ENCODE measurements around the gene BSX. TPM values are rescaled to one million over a fixed set of nuclear protein-coding genes. Genes with fewer than 3 reads are reported as not detected.

BSX gene
- total RNA-seq: not detected in 2 replicates
- not detected in 2 replicates for polyA plus RNA-seq

GRCh38 chr11:122981388-122982264, at the start of gene BSX:
TSS of gene BSX (minus strand) at chr11:122981834. CDS start at chr11:122981671, 163 bp downstream.
- no peak within 1 kb of the TSS for H3K4me3 ChIP-seq
- no peaks in the 10 kb centered on the region for H3K9me3 ChIP-seq (ENCODE audit: low read depth)
- H3K27me3 ChIP-seq: peaks cover 99% of the 10 kb centered on the region
- H3K27ac ChIP-seq: no peak within 1 kb of the TSS
- no peaks in the 10 kb centered on the region for H3K36me3 ChIP-seq
- TF ChIP-seq CTCF (IDR thresholded peaks at IDR 0.05; ENCODE audit: low read depth, low read length): no peak
- peak; percentile 74 to 92 for DNase-seq (ENCODE audit: low read depth in 1 of 2, low spot score in 1 of 2)
- peaks cover 13% of the 10 kb centered on the region for H3K4me1 ChIP-seq (ENCODE audit: low read depth)

GRCh38 chr11:123030517-123030916, 48.9 kb upstream of the BSX start:
- no peak overlapping the region for H3K4me3 ChIP-seq
- TF ChIP-seq CTCF (IDR thresholded peaks at IDR 0.05; ENCODE audit: low read depth, low read length): no peak
- H3K27ac ChIP-seq: no peak overlapping the region
- DNase-seq (ENCODE audit: low read depth in 1 of 2, low spot score in 1 of 2): no peak
- H3K27me3 ChIP-seq: no peaks in the 10 kb centered on the region
- H3K9me3 ChIP-seq (ENCODE audit: low read depth): no peaks in the 10 kb centered on the region
- H3K36me3 ChIP-seq: no peaks in the 10 kb centered on the region
- H3K4me1 ChIP-seq (ENCODE audit: low read depth): peaks cover 11% of the 10 kb centered on the region

GRCh38 chr11:123020968-123021367, 39.3 kb upstream of the BSX start:
- Histone ChIP-seq H3K36me3 (no peaks in the 10 kb centered on the region), H3K27me3 (no peaks in the 10 kb centered on the region), H3K4me1 (ENCODE audit: low read depth) (peaks cover 5% of the 10 kb centered on the region), H3K27ac (no peak overlapping the region), H3K9me3 (ENCODE audit: low read depth) (no peaks in the 10 kb centered on the region), H3K4me3 (no peak overlapping the region)
- peak; percentile 73 to 74 for DNase-seq (ENCODE audit: low read depth in 1 of 2, low spot score in 1 of 2)
- TF ChIP-seq CTCF (IDR thresholded peaks at IDR 0.05; ENCODE audit: low read depth, low read length): peak; percentile 80

- no peak for TF ChIP-seq CTCF (IDR thresholded peaks at IDR 0.05; ENCODE audit: low read depth, low read length)
Measured at GRCh38 chr11:123018702-123019101, 37.1 kb upstream of the BSX start.

GRCh38 chr11:123011510-123011909, 29.9 kb upstream of the BSX start:
- Histone ChIP-seq H3K27me3 (no peaks in the 10 kb centered on the region), H3K36me3 (no peaks in the 10 kb centered on the region), H3K4me1 (ENCODE audit: low read depth) (peaks cover 6% of the 10 kb centered on the region), H3K27ac (no peak overlapping the region), H3K4me3 (no peak overlapping the region), H3K9me3 (ENCODE audit: low read depth) (no peaks in the 10 kb centered on the region)
- TF ChIP-seq CTCF (IDR thresholded peaks at IDR 0.05; ENCODE audit: low read depth, low read length): no peak
- DNase-seq (ENCODE audit: low read depth in 1 of 2, low spot score in 1 of 2): no peak

More at GRCh38 chr11:123018702-123019101, 37.1 kb upstream of the BSX start:
- H3K9me3 ChIP-seq (ENCODE audit: low read depth): no peaks in the 10 kb centered on the region
- H3K27me3 ChIP-seq: no peaks in the 10 kb centered on the region
- H3K4me1 ChIP-seq (ENCODE audit: low read depth): peaks cover 5% of the 10 kb centered on the region
- no peak overlapping the region for H3K27ac ChIP-seq
- no peak overlapping the region for H3K4me3 ChIP-seq
- no peak for DNase-seq (ENCODE audit: low read depth in 1 of 2, low spot score in 1 of 2)
- H3K36me3 ChIP-seq: no peaks in the 10 kb centered on the region
